ENCODE results near the gene ADISSP. TPM values are rescaled to one million over a fixed set of nuclear protein-coding genes. Genes with fewer than 3 reads are reported as not detected.
A peak's percentile ranks its signal among the peaks of the same experiment; 100 is the strongest.

The ADISSP gene
- total RNA-seq, 4 donors from 2014 or later = 11.6 to 17.0 (median 16.3) TPM

GRCh38 chr20:3786665-3787323, 19.2 kb upstream of the ADISSP start, which contains the start of gene CENPB:
CENPB (minus strand) TSS chr20:3786740; CDS start chr20:3786483, 257 bp downstream.
- Histone ChIP-seq H3K9me3 (no peaks in the 10 kb centered on the region), H3K27ac (peak within 1 kb of the TSS; percentile 57 to 78 (median 65)), H3K27me3 (no peaks in the 10 kb centered on the region), H3K4me1 (peaks cover 17 to 38% of the 10 kb centered on the region in 2 donors), H3K4me3 (replicated peaks in 1 of 3) (peak within 1 kb of the TSS; percentile 31 to 60 (median 37)), H3K36me3 (no peaks in the 10 kb centered on the region)
- peak in 1 of 2 donors; percentile 57 for TF ChIP-seq POLR2A (IDR thresholded peaks at IDR 0.05)
- peak; percentile 38 to 99 (median 81) for TF ChIP-seq CTCF (IDR thresholded peaks at IDR 0.05)
- peak; percentile 90 to 92 for DNase-seq
- WGBS, 2 donors = 8 to 9% methylated on average over 23 to 25 of the region's 70 CpGs
- intact Hi-C loops (cut with DNase I) = no loop called here

DNA sequence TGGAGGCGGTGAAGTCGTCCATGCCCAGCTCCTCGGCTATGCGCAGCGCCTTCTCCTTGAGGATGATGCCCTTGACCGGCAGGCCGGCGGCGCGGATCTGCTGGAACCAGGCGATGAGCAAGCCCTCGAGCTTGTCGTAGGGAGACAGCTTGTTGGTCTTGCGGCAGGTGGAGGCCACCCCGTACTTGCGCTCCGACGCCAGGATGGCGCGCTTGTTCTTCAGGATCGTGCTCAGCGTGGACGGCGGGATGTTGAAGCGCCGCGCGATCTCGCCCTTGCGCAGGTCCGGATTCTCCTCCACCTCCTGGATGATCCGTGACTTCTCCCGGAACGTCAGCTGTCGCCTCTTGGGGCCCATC, 18.6 kb upstream of the ADISSP start:
- TF ChIP-seq POLR2A (IDR thresholded peaks at IDR 0.05) = no peak
- no peak for TF ChIP-seq CTCF (IDR thresholded peaks at IDR 0.05)
- Histone ChIP-seq H3K27ac (peak overlapping the region; percentile 56 to 78 (median 57)), H3K27me3 (no peaks in the 10 kb centered on the region), H3K4me3 (replicated peaks in 1 of 3) (peak overlapping the region; percentile 31 to 60 (median 37)), H3K4me1 (peaks cover 17 to 39% of the 10 kb centered on the region in 2 donors), H3K36me3 (no peaks in the 10 kb centered on the region), H3K9me3 (no peaks in the 10 kb centered on the region)
- peak; percentile 54 to 58 for DNase-seq
- intact Hi-C loops (cut with DNase I) = no loop called here
- WGBS, 2 donors = 0% methylated on average over 13 of the region's 35 CpGs; no CpG with 5 or more reads in 1 of the 2 donors

DNA sequence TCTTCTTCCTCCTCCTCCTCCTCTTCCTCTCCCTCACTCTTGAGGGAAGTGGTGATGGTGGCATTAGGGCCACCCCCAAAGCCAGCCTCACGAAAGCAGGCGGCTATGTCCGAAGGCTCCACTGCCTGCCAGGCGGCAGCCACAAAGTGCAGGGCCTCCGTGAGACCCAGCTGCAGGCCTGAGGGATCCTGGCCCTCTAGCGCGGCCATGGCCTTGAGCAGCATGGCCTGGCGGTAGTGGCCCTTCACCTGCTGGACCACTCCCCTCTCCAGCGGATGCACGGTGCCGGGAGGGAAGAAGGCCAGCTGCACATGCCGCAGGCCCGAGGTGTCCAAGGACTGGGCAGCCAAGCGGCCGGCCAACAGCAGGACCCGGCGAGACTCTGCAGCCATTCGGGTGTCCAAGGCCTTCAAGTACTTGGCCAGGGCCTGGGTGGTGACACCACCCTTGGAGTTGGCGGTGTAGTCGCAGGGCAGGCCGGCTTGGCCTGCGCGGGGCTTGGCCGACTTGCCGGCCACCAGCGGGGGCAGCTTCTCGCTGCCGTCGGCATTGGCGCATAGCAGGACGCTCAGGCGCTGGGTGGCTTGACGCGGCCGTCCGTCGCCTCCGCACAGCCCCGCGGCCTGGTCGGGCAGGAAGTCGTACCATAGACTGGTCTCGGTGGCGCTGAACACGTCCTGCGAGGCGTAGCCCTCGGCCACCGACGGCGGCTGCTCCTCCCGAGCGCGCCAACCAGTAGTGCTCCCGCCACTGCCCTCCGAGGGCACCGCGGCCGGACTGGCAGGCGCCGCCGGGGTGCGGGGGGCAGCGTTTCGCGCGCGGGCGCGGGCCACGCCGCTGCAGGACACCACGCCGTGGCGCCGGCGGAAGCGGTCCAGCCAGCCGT, 17.9 kb upstream of the ADISSP start:
- intact Hi-C loops (cut with DNase I) = no loop called here
- no peaks in the 10 kb centered on the region for H3K9me3 ChIP-seq
- no peaks in the 10 kb centered on the region for H3K36me3 ChIP-seq
- peaks cover 17 to 44% of the 10 kb centered on the region in 2 donors for H3K4me1 ChIP-seq
- DNase-seq = no peak
- H3K4me3 ChIP-seq (replicated peaks in 1 of 3) = peak overlapping the region; percentile 31 to 60 (median 37)
- peak overlapping the region in 2 of 3 donors; percentile 56 to 78 for H3K27ac ChIP-seq
- no peaks in the 10 kb centered on the region for H3K27me3 ChIP-seq
- WGBS, 2 donors = 44 to 68% methylated on average over 10 to 29 of the region's 79 CpGs
- TF ChIP-seq CTCF (IDR thresholded peaks at IDR 0.05) (no peak), POLR2A (IDR thresholded peaks at IDR 0.05) (no peak)

DNA sequence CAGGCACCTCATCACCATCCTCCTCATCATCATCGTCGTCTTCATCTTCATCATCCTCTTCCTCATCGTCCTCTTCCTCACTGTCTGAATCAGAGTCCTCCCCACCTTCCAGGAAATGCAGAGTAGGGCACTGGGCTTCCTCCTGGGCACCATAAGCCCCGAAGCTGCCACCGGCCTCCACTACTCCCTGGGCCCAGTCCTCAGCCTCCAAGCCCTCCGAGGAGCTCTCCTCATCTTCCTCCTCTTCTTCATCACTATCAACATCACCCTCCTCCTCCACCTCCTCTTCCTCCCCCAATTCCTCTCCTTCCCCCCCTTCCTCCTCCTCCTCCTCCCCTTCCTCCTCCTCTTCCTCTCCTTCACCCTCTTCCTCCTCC, 17.3 kb upstream of the ADISSP start:
- DNase-seq = no peak
- TF ChIP-seq CTCF (IDR thresholded peaks at IDR 0.05) (no peak), POLR2A (IDR thresholded peaks at IDR 0.05) (no peak)
- WGBS, 2 donors = 79 to 89% methylated on average over 6 of the region's 6 CpGs
- no peaks in the 10 kb centered on the region for H3K36me3 ChIP-seq
- peaks cover 17 to 44% of the 10 kb centered on the region in 2 donors for H3K4me1 ChIP-seq
- H3K27ac ChIP-seq = peak overlapping the region in 1 of 3 donors; percentile 30
- H3K9me3 ChIP-seq = no peaks in the 10 kb centered on the region
- no peaks in the 10 kb centered on the region for H3K27me3 ChIP-seq
- intact Hi-C loops (cut with DNase I) = no loop called here
- peak overlapping the region in 1 of 3 donors; percentile 60 for H3K4me3 ChIP-seq (replicated peaks in 1 of 3)

All from thyroid gland (tissue), 4 donors.